ENCODE data around the gene RRAGC. TPM values are rescaled to one million over a fixed set of nuclear protein-coding genes. Genes with fewer than 3 reads are reported as not detected.

RRAGC gene
- polyA plus RNA-seq, 1 donor from 2014 or later: 23.6 TPM

GRCh38 chr1:38833146-38833545, 26.4 kb downstream of the RRAGC start:
- no peaks in the 10 kb centered on the region for H3K27me3 ChIP-seq (ENCODE audit: insufficient read depth, low read depth, low read length)
- TF ChIP-seq CTCF (IDR thresholded peaks at IDR 0.05; ENCODE audit: poor library complexity, severe bottlenecking) (no peak), SMC3 (conservative IDR thresholded peaks at IDR 0.05; ENCODE audit: poor library complexity) (no peak), EZH2 (IDR thresholded peaks at IDR 0.05; ENCODE audit: borderline replicate concordance, insufficient read depth, low read length, poor library complexity, severe bottlenecking) (no peak), TAF1 (IDR thresholded peaks at IDR 0.05; ENCODE audit: low read depth) (no peak), EP300 (conservative IDR thresholded peaks at IDR 0.05; ENCODE audit: poor library complexity, severe bottlenecking) (no peak), MXI1 (conservative IDR thresholded peaks at IDR 0.05; ENCODE audit: poor library complexity, severe bottlenecking) (no peak), POLR2AphosphoS5 (IDR thresholded peaks at IDR 0.05) (no peak), REST (IDR thresholded peaks at IDR 0.05; ENCODE audit: borderline replicate concordance) (no peak), RAD21 (conservative IDR thresholded peaks at IDR 0.05) (no peak)
- no peaks in the 10 kb centered on the region for H3K79me2 ChIP-seq (replicated peaks; ENCODE audit: insufficient read depth, low read length)
- H3K9ac ChIP-seq (ENCODE audit: low read length): no peak overlapping the region
- no peak overlapping the region for H3K27ac ChIP-seq (ENCODE audit: low read length)
- no peaks in the 10 kb centered on the region for H3K9me3 ChIP-seq (ENCODE audit: low read length)
- H3K4me3 ChIP-seq (ENCODE audit: low read length): no peak overlapping the region
- no peaks in the 10 kb centered on the region for H3F3A ChIP-seq (ENCODE audit: insufficient read depth, low read length, poor library complexity, severe bottlenecking)
- no peaks in the 10 kb centered on the region for H3K36me3 ChIP-seq (ENCODE audit: insufficient read depth, low read length)
- H3K9me2 ChIP-seq (ENCODE audit: insufficient read depth, low read length): no peaks in the 10 kb centered on the region
- no peak overlapping the region for H2AFZ ChIP-seq (ENCODE audit: low read depth, low read length)
- no peaks in the 10 kb centered on the region for H4K20me1 ChIP-seq (ENCODE audit: insufficient read depth)
- H3K4me2 ChIP-seq (ENCODE audit: low read length): no peak overlapping the region

- Histone ChIP-seq H3F3A (ENCODE audit: insufficient read depth, low read length, poor library complexity, severe bottlenecking) (no peaks in the 10 kb centered on the region), H3K9ac (ENCODE audit: low read length) (no peak overlapping the region), H3K79me2 (replicated peaks; ENCODE audit: insufficient read depth, low read length) (no peaks in the 10 kb centered on the region), H3K9me2 (ENCODE audit: insufficient read depth, low read length) (no peaks in the 10 kb centered on the region), H4K20me1 (ENCODE audit: insufficient read depth) (no peaks in the 10 kb centered on the region), H3K9me3 (ENCODE audit: low read length) (no peaks in the 10 kb centered on the region), H3K4me2 (ENCODE audit: low read length) (no peak overlapping the region), H3K36me3 (ENCODE audit: insufficient read depth, low read length) (no peaks in the 10 kb centered on the region), H3K27ac (ENCODE audit: low read length) (no peak overlapping the region), H2AFZ (ENCODE audit: low read depth, low read length) (no peak overlapping the region), H3K27me3 (ENCODE audit: insufficient read depth, low read depth, low read length) (no peaks in the 10 kb centered on the region), H3K4me3 (ENCODE audit: low read length) (no peak overlapping the region)
- TF ChIP-seq POLR2AphosphoS5 (IDR thresholded peaks at IDR 0.05) (no peak), REST (IDR thresholded peaks at IDR 0.05; ENCODE audit: borderline replicate concordance) (no peak), SMC3 (conservative IDR thresholded peaks at IDR 0.05; ENCODE audit: poor library complexity) (no peak), RAD21 (conservative IDR thresholded peaks at IDR 0.05) (no peak), MXI1 (conservative IDR thresholded peaks at IDR 0.05; ENCODE audit: poor library complexity, severe bottlenecking) (no peak), EP300 (conservative IDR thresholded peaks at IDR 0.05; ENCODE audit: poor library complexity, severe bottlenecking) (no peak), CTCF (IDR thresholded peaks at IDR 0.05; ENCODE audit: poor library complexity, severe bottlenecking) (no peak), EZH2 (IDR thresholded peaks at IDR 0.05; ENCODE audit: borderline replicate concordance, insufficient read depth, low read length, poor library complexity, severe bottlenecking) (no peak), TAF1 (IDR thresholded peaks at IDR 0.05; ENCODE audit: low read depth) (no peak)
These were observed 27.2 kb downstream of the RRAGC start for GRCh38 chr1:38832370-38832734.
